Measurements from ENCODE around the gene TNFRSF25. TPM values are rescaled to one million over a fixed set of nuclear protein-coding genes. Genes with fewer than 3 reads are reported as not detected.

The TNFRSF25 gene
- polyA plus RNA-seq, 1 experiment, result 3.3 TPM

- Histone ChIP-seq H3K4me3 (ENCODE audit: low read depth, low read length) (no peak overlapping the region), H3K36me3 (ENCODE audit: control insufficient read depth, insufficient read depth, low read length) (no peaks in the 10 kb centered on the region), H3K27me3 (ENCODE audit: control insufficient read depth, insufficient read depth, low read length) (no peaks in the 10 kb centered on the region)
- POLR2A ChIA-PET, result no interaction called here
- no peak for DNase-seq (ENCODE audit: low read depth)
- no peak for TF ChIP-seq CTCF (IDR thresholded peaks at IDR 0.05; ENCODE audit: insufficient read depth, low read depth, low read length)
- CTCF ChIA-PET, result interaction anchor here (0.8 to 2.0 kb wide), 2 partner anchors 14 to 18 kb away, joined by 3 to 8 read pairs; partner anchors contain the start of gene PLEKHG5
Measured at GRCh38 chr1:6508816-6509189, 42.8 kb upstream of the TNFRSF25 start.

- H3K36me3 ChIP-seq (ENCODE audit: control insufficient read depth, insufficient read depth, low read length), result no peaks in the 10 kb centered on the region
- TF ChIP-seq CTCF (IDR thresholded peaks at IDR 0.05; ENCODE audit: insufficient read depth, low read depth, low read length), result no peak
- H3K27me3 ChIP-seq (ENCODE audit: control insufficient read depth, insufficient read depth, low read length), result no peaks in the 10 kb centered on the region
- CTCF ChIA-PET, result interaction anchor here (0.8 to 2.0 kb wide), 2 partner anchors 15 to 17 kb away, joined by 3 to 8 read pairs; partner anchors contain the start of gene PLEKHG5
- POLR2A ChIA-PET, result no interaction called here
- H3K4me3 ChIP-seq (ENCODE audit: low read depth, low read length), result no peak overlapping the region
- DNase-seq (ENCODE audit: low read depth), result no peak
Measured at GRCh38 chr1:6508154-6508815, 42.3 kb upstream of the TNFRSF25 start.

GRCh38 chr1:6507461-6507911 is 41.5 kb upstream of the TNFRSF25 start:
- ChIA-PET POLR2A (no interaction called here), CTCF (interaction anchor here (0.7 to 1.6 kb wide), 4 partner anchors 14 to 36 kb away, joined by 3 to 5 read pairs (median 4); partner anchors contain the start of gene PLEKHG5)
- Histone ChIP-seq H3K36me3 (ENCODE audit: control insufficient read depth, insufficient read depth, low read length) (no peaks in the 10 kb centered on the region), H3K4me3 (ENCODE audit: low read depth, low read length) (no peak overlapping the region), H3K27me3 (ENCODE audit: control insufficient read depth, insufficient read depth, low read length) (no peaks in the 10 kb centered on the region)
- no peak for DNase-seq (ENCODE audit: low read depth)
- no peak for TF ChIP-seq CTCF (IDR thresholded peaks at IDR 0.05; ENCODE audit: insufficient read depth, low read depth, low read length)

GRCh38 chr1:6507037-6507428 is 41.1 kb upstream of the TNFRSF25 start:
- ChIA-PET POLR2A (no interaction called here), CTCF (interaction anchor here (0.7 to 1.6 kb wide), 4 partner anchors 13 to 35 kb away, joined by 3 to 5 read pairs (median 4); partner anchors contain the start of gene PLEKHG5)
- TF ChIP-seq CTCF (IDR thresholded peaks at IDR 0.05; ENCODE audit: insufficient read depth, low read depth, low read length), result no peak
- Histone ChIP-seq H3K36me3 (ENCODE audit: control insufficient read depth, insufficient read depth, low read length) (no peaks in the 10 kb centered on the region), H3K4me3 (ENCODE audit: low read depth, low read length) (no peak overlapping the region), H3K27me3 (ENCODE audit: control insufficient read depth, insufficient read depth, low read length) (no peaks in the 10 kb centered on the region)
- no peak for DNase-seq (ENCODE audit: low read depth)

GRCh38 chr1:6506210-6507036 is 40.5 kb upstream of the TNFRSF25 start:
- ChIA-PET CTCF (interaction anchor here (0.9 to 1.6 kb wide), 3 partner anchors 13 to 22 kb away, joined by 3 to 5 read pairs (median 5); partner anchors contain the start of gene PLEKHG5), POLR2A (no interaction called here)
- no peak for DNase-seq (ENCODE audit: low read depth)
- no peak for TF ChIP-seq CTCF (IDR thresholded peaks at IDR 0.05; ENCODE audit: insufficient read depth, low read depth, low read length)
- H3K4me3 ChIP-seq (ENCODE audit: low read depth, low read length), result no peak overlapping the region
- no peaks in the 10 kb centered on the region for H3K36me3 ChIP-seq (ENCODE audit: control insufficient read depth, insufficient read depth, low read length)
- H3K27me3 ChIP-seq (ENCODE audit: control insufficient read depth, insufficient read depth, low read length), result no peaks in the 10 kb centered on the region
